BE2C (cell line): ENCODE results near the gene ZNF518A.

Experiments
- DNase-seq: peaks from one replicate; pipeline ENCODE4 v3.0.0-alpha.2; 2020
- H3K27me3 ChIP-seq: fragments of 250-450 bp; sonication (Bioruptor Pico); 2 replicates; pipeline ENCODE4 v1.5.1; 2020; ENCODE audit warnings: mild to moderate bottlenecking
- H3K36me3 ChIP-seq: fragments of 250-450 bp; sonication (Bioruptor Pico); 2 replicates; pipeline ENCODE4 v1.5.1; 2020; ENCODE audit warnings: mild to moderate bottlenecking
- H3K4me1 ChIP-seq: fragments of 250-450 bp; sonication (Bioruptor Pico); 2 replicates; pipeline ENCODE4 v1.5.1; 2020
- H3K4me3 ChIP-seq: 2 replicates; pipeline ENCODE4 v1.5.1; 2011; ENCODE audit warnings: low read depth, low read length
- H3K9me3 ChIP-seq: fragments of 250-450 bp; sonication (Bioruptor Pico); 2 replicates; pipeline ENCODE4 v1.5.1; 2020
- TF ChIP-seq, protein P1 (sequence below): IDR thresholded peaks from 2 replicates; pipeline ENCODE4 v1.5.1; 2012; ENCODE audit warnings: mild to moderate bottlenecking, low read depth, low read length

Gene ZNF518A

DNA sequence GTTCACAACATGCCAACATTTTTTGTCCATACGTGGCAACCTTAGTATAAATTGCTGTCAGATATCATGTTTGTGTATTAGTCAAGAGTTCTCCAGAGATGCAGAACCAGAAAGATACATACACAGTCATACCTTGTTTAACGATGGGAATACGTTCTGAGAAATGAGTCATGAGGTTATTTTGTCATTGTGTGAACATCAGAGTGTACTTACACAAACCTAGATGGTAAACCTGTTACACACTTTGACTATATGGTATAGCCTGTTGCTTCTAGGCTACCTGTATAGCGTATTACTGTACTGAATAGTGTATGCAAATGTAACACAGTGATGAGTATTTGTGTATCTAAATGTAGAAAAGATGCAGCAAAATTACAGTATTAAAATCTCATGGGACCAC, 22.3 kb downstream of the ZNF518A start:
- DNase-seq, result no peak
- Histone ChIP-seq H3K4me1 (no peaks in the 10 kb centered on the region), H3K36me3 (peaks cover 9% of the 10 kb centered on the region; the same call in 1 of the 2 replicates), H3K9me3 (no peaks in the 10 kb centered on the region), H3K4me3 (no peak overlapping the region), H3K27me3 (no peaks in the 10 kb centered on the region)
- TF ChIP-seq, protein P1, sequence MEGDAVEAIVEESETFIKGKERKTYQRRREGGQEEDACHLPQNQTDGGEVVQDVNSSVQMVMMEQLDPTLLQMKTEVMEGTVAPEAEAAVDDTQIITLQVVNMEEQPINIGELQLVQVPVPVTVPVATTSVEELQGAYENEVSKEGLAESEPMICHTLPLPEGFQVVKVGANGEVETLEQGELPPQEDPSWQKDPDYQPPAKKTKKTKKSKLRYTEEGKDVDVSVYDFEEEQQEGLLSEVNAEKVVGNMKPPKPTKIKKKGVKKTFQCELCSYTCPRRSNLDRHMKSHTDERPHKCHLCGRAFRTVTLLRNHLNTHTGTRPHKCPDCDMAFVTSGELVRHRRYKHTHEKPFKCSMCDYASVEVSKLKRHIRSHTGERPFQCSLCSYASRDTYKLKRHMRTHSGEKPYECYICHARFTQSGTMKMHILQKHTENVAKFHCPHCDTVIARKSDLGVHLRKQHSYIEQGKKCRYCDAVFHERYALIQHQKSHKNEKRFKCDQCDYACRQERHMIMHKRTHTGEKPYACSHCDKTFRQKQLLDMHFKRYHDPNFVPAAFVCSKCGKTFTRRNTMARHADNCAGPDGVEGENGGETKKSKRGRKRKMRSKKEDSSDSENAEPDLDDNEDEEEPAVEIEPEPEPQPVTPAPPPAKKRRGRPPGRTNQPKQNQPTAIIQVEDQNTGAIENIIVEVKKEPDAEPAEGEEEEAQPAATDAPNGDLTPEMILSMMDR, result no peak

DNA sequence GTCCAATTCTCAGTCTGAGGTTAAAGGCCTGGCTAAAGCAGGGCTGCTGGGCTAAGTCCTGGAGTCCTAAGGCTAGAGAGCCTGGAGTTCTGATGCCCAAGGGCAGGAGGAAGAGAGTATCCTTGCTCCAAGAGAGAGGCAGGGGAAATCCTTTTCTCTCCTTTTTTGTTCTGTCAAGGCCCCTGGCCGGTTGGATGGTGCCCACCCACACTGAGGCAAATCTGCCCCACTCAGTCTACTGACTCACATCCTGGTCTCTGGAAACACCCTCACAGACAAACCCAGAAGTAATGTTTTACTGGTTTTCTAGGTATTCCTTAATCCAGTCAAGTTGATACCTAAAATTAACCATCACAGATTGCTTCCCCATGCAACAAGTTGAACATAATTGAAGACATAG, 23.0 kb downstream of the ZNF518A start:
- Histone ChIP-seq H3K9me3 (no peaks in the 10 kb centered on the region), H3K4me3 (no peak overlapping the region), H3K27me3 (no peaks in the 10 kb centered on the region), H3K4me1 (no peaks in the 10 kb centered on the region), H3K36me3 (peaks cover 9% of the 10 kb centered on the region; the same call in 1 of the 2 replicates)
- no peak for DNase-seq
- TF ChIP-seq, protein P1, result no peak

DNA sequence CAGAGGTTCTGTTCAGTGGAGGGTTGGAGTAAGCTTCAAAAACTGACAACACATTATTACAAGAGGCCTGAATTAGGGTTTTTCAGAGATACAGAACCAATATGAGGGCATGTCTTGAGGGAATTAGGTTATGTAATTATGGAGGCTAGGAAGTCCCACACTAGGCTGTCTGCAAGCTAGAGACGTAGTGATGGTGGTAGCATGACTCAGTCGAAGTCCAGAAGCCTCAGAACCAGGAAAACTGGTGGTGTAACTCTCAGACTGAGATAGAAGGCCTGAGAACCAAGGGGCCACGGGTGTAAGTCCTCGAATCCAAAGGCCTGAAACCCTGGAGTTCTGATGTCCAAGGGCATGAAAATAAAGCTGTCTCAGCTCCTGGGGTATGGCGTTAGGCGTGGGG, 35.6 kb downstream of the ZNF518A start:
- Histone ChIP-seq H3K4me1 (no peaks in the 10 kb centered on the region), H3K36me3 (no peaks in the 10 kb centered on the region), H3K27me3 (no peaks in the 10 kb centered on the region), H3K9me3 (no peaks in the 10 kb centered on the region), H3K4me3 (no peak overlapping the region)
- TF ChIP-seq, protein P1, result no peak
- no peak for DNase-seq

DNA sequence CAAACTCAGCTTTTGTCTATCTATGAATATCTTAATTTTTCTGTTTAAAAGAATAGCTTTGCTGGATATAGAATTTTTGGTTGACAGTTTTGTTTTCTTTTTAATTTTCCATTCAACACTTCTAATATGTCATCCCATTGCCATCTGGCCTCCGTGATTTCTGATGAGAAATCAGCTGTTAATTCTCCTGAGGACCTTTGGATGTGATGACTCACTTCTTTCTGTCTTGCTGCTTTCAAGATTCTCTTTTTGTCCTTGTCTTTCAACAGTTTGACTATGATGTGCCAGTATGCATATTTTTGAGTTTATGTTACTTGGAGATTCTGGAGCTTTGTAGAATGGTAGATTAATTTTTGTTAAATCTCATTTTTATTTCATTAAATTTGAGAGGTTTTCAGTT, 38.4 kb downstream of the ZNF518A start:
- Histone ChIP-seq H3K4me1 (no peaks in the 10 kb centered on the region), H3K27me3 (no peaks in the 10 kb centered on the region), H3K36me3 (no peaks in the 10 kb centered on the region), H3K9me3 (no peaks in the 10 kb centered on the region), H3K4me3 (no peak overlapping the region)
- DNase-seq, result no peak
- TF ChIP-seq, protein P1, result no peak

DNA sequence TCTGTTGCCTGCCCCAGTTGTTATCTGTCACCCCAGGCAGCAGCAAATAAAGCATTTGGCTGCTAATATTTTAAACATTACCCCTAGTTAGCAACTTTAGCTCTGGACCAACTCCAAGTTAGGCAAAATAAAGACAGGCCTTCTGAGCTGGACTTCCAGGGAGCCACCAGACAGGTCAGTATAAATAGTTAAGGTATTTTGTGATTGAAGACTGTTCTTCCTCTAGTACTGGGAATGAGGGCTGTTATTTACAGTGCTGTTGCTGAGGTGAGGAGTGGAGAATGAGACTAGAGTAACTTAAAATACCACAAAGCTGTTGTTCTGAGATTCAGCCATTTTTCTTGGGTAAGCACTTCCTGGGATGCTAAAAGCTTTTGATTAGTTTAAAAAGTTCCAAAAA, 40.1 kb downstream of the ZNF518A start:
- DNase-seq, result no peak
- Histone ChIP-seq H3K27me3 (no peaks in the 10 kb centered on the region), H3K9me3 (no peaks in the 10 kb centered on the region), H3K4me1 (no peaks in the 10 kb centered on the region), H3K36me3 (no peaks in the 10 kb centered on the region), H3K4me3 (no peak overlapping the region)
- TF ChIP-seq, protein P1, result no peak

DNA sequence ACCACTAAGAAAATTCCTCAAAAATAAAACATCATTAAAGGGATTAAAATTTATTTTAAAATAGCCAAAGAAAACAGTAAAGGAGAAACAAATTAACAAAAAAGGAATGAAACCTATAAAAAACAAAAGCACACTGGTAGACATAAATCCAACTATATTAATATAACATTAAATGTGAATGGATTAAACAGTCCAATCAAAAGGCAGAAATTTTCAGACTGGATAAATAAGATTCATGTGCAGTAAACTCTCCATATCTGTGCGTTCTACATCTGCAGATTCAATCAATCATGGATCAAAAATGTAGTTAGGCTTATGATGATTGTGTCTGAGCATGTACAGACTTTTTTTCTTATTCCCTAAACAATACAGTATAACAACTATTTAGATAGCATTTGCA, 42.6 kb downstream of the ZNF518A start:
- TF ChIP-seq, protein P1, result no peak
- no peaks in the 10 kb centered on the region for H3K27me3 ChIP-seq
- H3K4me1 ChIP-seq, result no peaks in the 10 kb centered on the region
- DNase-seq, result no peak
- no peaks in the 10 kb centered on the region for H3K9me3 ChIP-seq
- H3K4me3 ChIP-seq, result no peak overlapping the region
- no peaks in the 10 kb centered on the region for H3K36me3 ChIP-seq
